C1 segment of cervical spinal cord (tissue), 14 donors: ENCODE results near the gene NOXRED1.
A peak's percentile ranks its signal among the peaks of the same experiment; 100 is the strongest.
"Not testable (repeated sequence)": the region's sequence is repeated elsewhere in the genome, so short reads cannot be mapped to it uniquely, and the experiment has no call there.

Experiments
- DNase-seq, 14 donors: peaks; one replicate each; lab custom pipeline; 2025; lab: John Stamatoyannopoulos, UW

NOXRED1 gene

DNA sequence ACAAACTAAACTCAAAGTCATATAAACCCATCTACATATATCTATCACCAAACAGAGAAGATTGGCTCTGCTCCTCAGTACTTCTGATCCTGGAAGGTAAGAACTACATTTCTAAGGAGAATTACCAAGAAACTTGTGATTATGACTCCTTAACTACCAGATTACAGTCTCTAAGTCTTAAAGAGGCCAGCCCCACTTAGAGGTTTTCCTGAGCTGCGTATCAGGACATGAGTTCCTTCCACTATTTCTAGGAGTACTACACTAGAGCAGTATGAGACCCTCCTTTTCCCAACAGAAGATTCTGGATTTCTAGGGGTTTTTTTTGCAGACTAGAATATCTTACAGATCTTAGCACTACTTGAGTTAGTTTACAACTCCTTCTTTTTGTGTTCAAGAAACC, at the start of gene NOXRED1:
NOXRED1 (minus strand) TSS at position 101 of the 400 bp plus-strand sequence. CDS start 634 bp downstream, outside the sequence.
- DNase-seq: no peak

DNA sequence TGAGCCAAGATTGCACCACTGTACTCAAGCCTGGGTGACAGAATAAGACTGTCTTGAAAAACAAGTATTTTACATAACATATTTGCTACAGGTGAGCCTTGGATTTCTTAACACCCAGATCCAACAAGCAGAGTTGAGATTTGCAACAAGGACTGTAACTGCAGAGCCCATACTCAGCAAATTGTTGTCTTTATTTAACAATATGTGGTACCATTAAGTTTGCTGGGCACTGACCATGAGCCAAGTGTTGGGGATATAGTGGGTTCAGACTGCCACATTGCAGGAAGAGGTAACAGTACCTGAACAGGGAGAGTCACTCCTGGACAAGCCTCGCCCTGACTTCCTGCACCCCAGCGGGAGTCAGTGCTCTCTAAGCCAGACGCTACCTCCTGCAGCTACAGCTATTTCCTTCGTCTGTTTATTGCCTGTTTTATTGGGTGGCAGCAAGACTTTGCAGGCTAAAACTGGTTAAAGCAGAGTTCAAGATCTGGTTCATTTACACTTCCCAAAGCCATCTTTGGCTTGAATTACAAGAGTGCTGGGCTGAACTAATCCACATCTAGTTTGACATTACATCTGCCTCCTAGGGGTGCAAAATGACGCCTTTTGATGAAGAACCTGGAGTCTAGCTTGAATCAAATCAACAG, 47.0 kb upstream of the NOXRED1 start:
- no peak for DNase-seq

DNA sequence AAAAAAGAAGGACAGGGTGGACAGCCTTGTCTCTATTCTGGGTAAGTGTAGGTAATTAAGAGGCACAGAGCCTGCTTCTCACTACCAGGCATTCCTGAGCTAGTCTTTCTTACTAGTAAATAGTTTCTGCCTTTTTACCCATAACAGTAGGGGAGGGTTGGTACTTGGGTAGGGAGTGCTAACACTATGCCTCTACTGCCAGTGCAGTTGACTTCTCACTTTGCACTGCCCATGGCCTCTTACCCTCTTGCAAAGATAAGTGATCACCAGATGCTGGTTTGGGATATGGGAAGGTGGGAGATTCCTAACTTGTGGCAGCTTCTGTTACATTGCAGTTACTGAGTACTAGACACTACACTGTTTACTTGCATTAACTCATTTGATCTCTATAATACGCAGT, 46.2 kb upstream of the NOXRED1 start:
- no peak for DNase-seq

DNA sequence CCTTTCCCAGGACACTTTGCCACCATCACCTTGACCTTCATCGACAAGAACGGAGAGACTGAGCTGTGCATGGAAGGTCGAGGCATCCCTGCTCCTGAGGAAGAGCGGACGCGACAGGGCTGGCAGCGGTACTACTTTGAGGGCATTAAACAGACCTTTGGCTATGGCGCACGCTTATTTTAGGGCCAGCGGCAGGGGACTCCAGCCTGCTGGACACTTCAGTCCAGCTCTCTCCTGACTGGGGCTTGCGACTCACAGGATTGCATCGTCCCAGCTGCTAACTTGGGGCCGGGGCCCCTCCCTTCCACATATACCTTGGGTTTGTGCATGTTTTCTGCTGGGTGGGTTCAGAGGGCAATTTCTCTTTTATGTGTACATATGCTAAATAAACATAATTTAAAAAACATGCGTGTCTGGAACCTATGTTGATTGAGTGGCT, 45.8 kb upstream of the NOXRED1 start:
- no peak for DNase-seq

GRCh38 chr14:77467801-77468200, 44.5 kb upstream of the NOXRED1 start:
- DNase-seq: no peak

DNA sequence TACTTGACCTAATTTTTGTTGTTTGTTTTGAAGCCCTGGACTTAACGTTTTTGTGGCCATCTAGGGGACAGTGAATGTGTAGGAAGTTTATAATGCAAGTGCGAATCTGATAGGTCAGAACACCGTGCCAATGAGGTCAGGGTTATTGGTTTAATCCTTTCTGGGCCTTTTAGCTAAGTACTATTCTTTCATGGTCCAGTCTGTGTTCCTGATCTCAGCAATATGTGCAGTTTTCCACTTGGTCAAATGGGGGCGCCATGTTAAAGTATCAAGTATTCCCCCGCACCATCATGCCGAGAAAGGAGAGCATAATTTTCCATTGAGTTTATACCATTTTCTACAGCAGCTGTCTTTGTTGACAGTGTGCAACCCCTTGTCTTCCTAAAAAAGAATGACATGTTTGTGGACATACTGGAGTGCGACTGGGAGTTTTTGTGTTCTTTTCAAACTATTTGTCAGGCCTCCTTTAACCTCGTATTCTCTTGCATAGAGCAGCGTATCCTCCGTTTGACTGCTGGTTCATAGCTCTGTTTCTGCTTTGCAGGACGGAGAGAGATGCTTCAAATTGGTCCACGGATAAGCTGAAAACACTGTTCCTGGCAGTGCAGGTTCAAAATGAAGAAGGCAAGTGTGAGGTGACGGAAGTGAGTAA, 35.9 kb upstream of the NOXRED1 start:
- DNase-seq: peak in 11 of 14 donors; percentile 8 to 56 (median 22)

DNA sequence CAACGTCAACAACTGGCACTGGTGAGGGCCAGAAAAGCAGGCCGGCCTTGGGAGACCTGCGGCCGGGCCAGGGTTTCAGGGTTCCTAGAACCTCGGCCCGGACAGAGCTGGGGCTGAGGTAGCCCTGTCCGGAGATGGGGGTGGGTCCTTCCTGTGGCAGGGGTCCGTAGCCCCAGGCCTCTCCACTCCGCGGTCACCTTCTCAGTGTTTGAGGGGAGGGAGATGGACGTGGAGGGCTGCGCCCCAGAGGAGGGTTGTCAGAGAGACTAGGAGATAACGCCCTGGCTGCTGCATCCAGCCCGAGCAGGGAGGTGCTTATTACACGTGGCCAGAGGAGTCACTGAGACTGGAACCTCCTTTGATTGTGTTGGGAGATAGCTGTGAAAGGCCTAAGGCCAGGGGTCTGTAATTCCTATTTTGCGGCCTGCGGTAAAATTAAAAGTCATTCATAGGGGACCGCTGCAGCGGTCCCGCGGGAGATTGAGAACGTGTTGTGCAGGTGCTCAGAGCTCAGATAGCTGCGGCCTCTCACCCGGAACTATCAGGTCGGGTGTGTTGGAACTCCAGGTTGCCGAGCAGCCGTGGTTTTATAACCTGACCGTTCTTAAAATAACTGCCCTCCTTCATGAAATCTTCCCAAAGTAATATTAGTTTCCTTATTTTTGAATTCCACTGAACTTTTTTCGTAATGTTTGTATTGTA, 35.1 kb upstream of the NOXRED1 start:
- peak in 4 of 14 donors; percentile 45 to 80 (median 64) for DNase-seq

DNA sequence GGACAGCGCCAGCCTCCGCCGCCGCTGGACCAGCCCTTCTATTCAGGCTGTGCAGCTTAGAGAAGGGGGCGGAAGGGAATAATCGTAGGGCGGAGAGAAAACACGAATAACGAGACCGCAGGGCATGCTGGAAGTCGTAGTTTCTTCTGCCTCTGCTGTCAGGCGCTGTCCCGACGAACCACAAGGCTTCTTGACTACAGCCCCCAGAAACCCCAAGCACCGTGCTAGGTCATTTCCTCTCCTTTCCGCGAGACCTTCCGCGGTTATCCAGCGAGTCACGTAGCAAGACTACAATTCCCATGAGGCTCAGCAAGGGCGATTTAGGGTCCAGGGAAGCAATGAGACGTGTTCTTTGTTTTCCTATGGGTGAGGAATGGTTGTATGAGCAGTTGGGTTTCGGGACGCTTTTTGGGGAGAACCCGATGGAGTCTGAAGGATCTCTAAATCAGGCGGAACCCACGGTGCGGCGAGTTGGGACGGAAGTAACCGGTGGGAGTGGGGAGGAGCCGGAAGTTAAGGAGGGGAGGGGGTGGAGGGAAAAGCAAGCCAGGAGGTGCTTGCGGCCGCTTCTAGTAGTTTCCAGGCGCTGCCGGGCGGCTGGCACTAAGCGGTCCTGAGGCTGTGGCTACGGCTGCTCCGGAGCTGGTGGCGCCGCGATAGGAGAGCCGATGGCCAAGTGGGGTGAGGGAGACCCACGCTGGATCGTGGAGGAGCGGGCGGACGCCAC, 34.4 kb upstream of the NOXRED1 start, which contains the start of the genes AHSA1 and VIPAS39:
AHSA1 (plus strand) TSS at position 572 of the 727 bp plus-strand sequence; CDS start at position 669, 97 bp downstream.
VIPAS39 (minus strand) TSS at position 80 of the 727 bp plus-strand sequence. CDS start 3,499 bp downstream, outside the sequence.
- DNase-seq: peak; percentile 85 to 100 (median 97)

GRCh38 chr14:77457115-77457521, 33.8 kb upstream of the NOXRED1 start:
- DNase-seq: no peak

DNA sequence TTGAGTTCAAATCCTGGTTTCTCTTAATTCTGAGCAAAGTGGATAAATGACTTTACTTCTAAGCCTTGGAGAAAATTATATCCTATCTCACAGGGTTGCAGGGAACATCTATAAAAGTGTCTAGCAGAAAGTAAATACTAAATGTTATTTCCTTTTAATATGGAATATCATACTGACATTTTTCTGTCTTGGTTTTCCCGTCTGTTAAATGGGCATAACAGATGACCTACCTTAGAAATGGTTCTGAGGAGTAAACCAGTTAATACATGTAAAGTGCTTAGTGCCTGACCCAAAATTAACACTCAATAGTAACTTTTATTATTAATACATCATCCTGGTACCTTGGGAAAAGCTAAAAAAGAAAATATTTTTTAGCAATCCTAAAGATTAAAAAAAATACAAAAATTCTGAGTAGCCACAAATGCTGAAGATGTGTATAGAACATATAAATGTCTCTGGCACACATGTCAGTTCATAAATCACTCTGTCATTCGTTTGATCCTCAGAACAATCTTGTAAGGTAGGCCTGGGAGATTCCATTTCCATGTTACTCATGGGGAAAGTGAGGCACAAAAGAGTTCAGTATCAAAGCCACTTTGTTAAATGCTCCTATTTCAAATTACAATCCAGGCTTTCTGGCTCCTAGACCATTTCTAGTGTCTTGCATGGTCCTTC, 32.8 kb upstream of the NOXRED1 start:
- DNase-seq: no peak

GRCh38 chr14:77442196-77442595, 18.9 kb upstream of the NOXRED1 start:
- no peak for DNase-seq

- DNase-seq: no peak
Observed at GRCh38 chr14:77439861-77440260, 16.5 kb upstream of the NOXRED1 start.

GRCh38 chr14:77438596-77438995, 15.3 kb upstream of the NOXRED1 start:
- no peak for DNase-seq

DNA sequence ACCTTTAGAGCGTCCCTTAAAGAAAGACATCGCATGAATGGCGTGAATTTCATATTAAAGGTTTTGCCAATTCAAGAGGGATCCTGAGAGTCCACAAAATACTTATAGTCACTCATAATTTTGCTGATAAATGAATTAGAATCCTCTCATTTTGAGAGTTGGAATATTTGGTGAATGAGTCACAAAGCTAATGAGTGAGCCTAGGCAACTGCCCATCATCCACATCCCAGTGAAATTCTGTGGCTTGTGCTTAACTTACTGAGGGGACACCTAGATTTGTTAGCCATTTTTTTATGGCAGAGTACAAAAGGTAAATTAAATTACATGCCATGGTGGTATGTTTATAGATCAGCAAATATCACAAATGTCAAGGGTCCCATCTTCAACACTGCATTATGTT, 12.7 kb upstream of the NOXRED1 start:
- DNase-seq: no peak

DNA sequence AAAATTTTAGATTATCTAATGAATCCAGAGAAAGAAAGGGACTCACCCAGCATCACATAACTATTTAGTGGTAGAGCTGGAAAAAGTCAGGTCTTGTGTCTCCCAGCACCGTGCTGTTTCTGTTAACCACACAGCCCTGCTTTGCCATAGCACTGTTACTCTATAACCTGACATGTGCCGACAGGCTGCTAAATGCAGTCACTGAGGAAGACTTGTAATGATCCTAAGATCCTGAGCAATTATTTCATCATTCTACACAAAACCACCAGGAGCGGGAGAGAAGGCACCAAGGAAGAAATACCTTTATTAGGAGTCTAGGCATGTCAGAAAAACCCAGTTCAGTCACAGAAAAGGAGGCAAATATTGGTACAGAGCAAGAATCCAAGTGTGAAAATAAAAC, 3.1 kb upstream of the NOXRED1 start:
- DNase-seq: no peak

GRCh38 chr14:77424862-77425261, 1.5 kb upstream of the NOXRED1 start:
- DNase-seq: no peak

DNA sequence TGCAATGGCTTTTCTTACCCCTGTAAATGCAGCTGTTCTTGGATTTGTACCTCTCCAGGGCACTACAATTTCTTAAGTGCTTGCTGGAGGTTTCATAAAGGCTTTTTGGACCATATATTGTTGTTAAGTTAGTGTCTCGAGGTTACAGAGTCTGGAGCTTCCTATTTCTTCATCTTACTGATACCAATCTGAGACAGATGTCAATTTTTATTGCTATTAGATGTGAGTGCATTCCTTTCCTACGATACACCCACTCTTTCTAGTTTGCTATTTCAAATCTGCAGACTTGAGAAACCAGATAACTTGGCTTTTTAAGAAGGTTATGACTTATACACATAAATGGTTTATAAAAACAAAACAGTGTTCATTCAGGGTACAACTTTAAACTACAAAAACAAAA, 2.1 kb downstream of the NOXRED1 start:
- DNase-seq: no peak

- DNase-seq: no peak
Observed at GRCh38 chr14:77416836-77417235, 6.5 kb downstream of the NOXRED1 start.

- not testable (repeated sequence) for DNase-seq
Observed at GRCh38 chr14:77416098-77416497, 7.2 kb downstream of the NOXRED1 start.

GRCh38 chr14:77415403-77416030, 7.8 kb downstream of the NOXRED1 start:
- not testable (repeated sequence) for DNase-seq

GRCh38 chr14:77409131-77409533, 14.2 kb downstream of the NOXRED1 start:
- DNase-seq: no peak
